GM18873 (cell line): Measurements from ENCODE around the gene DGAT2.

Experiments
- ATAC-seq: cut with Tn5 transposase; IDR thresholded peaks from one replicate; pipeline ENCODE4 v1.9.1; 2021; ENCODE audit warnings: mild to moderate bottlenecking, moderate library complexity, moderate number of reproducible peaks; ENCODE audit not compliant: unreplicated experiment, low FRiP score

DGAT2 gene

DNA sequence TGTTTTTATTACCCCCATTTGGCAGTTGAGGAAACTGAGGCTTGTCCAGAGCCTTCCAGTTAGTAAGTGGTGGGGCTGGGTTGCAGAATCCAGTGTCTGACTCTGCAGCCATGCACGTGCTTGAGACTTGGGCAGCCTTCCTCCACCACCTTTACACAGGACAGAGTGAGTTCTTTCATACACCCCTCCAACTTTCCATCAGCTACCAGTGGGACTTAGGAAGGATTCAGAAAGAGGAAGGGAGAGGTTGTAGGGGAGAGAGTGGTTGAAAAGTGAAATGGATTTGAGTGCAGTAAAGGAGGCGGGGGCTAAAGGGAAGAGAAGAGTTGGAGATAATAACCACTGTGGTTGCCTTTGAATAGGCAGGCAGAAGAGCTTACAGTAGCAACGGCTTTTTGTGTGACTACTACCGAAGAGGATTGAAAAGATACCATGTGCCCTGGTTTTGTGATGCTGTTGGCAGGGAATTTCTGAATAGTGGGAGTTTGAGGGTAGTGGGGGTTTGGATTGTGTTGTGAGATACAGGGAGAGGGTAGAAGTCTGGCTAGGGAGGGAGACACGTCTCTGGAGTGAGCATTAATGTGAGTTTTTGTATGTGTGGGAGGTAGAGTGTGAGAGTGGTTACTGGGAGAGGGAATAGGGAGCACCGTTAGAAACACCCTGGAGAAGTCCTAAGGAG lies 48.1 kb downstream of the DGAT2 start:
- ATAC-seq = no peak

DNA sequence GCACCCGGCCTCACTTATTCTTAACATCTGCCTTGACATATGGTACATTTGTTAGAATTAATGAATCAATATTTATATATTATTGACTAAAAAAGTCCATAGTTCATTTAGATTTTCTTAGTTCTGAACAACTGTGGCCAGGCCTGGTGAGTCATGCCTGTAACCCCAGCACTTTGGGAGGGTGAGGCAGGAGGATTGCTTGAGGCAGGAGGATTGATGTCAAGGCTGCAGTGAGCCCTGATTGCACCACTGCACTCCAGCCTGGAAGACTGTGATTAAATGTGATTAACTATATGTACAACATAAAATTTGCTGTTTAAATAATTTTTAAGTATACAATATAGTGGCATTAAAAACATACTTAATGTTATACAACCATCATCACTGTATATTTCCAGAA lies 52.1 kb downstream of the DGAT2 start:
- no peak for ATAC-seq

DNA sequence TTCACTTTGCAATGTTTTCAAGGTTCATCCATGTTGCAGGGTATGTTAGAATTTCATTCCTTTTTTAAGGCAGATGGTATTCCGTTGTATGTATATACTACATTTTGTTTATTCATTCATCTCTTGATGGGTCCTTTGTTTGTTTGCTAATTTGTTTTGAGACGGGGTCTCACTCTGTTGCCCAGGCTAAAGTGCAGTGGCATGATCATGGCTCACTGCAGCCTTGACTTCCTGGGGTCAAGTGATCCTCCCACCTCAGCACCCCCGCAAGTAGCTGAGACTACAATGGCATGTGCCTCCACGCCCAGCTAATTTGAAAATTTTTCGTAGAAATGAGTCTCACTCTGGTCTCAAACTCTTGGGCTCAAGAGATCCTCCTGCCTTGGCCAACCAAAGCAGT lies 52.6 kb downstream of the DGAT2 start:
- ATAC-seq = no peak

DNA sequence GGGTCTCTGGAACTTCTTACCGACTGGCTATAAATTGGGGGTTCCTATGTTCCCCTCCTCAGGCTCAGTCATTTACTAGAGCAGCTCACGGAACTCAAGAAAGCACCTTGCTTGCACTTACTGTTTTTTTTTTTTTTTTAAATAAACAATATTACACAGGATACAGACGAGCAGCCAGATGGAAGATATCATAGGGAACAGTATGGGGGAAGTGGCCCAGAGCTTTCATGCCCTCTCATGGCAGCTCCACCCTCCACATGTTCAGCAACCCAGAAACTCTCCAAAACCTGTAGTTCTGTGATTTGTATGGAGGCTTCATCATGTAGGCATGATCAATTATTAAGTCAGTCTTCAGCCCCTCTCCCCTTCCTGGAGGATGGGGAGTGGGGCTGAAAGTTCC lies 54.0 kb downstream of the DGAT2 start:
- no peak for ATAC-seq

DNA sequence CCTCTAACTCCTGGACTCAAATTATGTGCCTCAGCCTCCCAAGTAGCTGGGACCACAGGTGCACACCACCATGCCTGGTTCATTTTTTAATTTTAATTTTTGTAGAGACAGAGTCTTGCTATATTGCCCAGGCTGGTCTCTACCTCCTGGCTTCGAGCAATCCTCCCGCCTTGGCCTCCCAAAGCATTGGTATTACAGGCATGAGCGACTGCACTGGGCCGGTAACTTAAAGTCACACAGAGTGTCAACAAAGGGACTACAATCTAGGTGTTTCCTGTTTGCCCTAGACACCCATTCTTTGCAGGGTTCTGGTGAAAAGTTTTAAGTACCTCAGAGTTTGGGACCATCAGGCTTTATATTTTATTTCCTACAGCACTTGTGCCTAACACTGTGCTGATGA lies 54.8 kb downstream of the DGAT2 start:
- no peak for ATAC-seq

DNA sequence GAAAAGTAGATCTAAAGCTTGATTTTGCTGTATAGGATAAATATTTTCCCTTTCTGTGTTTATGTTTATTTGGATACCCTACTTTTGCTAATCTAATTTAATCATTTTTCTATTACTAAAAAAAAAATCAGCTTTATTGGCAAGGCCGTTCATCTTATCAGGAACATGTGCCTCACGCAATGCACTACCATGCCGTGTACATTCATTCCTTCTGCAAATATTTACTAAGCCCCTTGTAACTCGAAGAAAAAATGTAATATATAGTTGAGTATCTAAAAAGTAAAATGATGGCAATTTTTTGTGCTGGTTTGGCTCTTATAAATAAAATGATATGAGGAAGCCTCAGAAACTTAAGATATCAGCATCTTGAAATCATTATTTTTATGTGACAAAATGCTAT lies 55.4 kb downstream of the DGAT2 start:
- peak; percentile 2 for ATAC-seq

DNA sequence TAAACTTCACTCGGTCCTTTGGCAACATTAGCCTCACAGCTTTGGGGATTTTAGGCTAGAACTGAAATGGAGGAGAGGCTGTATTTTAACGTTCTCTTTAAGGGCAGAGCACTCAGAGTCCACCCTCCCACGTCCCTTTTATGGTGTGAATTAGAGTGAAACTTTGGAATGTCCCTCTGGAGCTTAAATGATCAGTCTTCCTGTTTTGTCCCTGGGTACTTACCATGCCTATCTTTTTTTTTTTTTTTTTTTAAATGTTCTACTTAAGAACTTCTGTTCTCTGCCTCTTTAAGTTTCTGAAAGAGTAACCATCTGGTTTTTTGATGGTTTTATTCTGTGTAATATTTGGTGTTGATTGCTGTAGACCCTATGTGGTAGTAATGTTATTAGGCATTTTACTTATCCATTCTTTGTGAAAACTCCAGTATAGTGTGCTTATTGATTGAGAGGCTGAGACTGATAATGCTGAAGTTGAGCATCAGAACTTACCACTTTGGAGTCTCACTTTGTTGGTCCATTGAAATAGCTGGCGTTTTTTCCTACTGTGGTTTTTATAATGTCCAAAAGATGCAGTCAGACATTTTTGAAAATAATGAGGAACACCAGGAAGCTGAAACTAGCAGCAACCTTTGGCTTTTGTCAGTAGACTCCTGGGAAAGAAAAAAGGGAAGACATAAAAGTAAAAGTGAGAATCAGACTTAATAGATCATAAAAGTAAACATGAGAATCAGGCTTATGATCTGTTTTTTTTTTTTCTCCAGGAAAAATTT lies 58.1 kb downstream of the DGAT2 start:
- no peak for ATAC-seq

DNA sequence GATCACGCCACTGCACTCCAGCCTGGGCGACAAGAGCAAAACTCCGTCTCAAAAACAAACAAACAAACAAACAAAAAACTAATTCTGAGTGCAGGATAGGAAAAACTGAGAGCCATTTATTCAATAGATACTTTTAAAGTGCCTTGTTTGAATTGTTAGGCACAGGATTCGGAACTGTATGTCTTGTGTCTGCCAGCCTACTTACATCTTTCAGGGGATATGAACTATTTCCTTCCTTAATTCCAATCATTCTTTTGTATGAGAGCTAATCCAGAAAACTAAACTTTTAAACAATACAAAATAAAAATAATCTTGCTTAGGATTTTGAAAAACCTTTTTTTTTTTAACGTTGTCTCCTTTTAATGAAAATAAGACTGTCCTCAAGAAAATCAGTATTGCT lies 59.0 kb downstream of the DGAT2 start:
- no peak for ATAC-seq

DNA sequence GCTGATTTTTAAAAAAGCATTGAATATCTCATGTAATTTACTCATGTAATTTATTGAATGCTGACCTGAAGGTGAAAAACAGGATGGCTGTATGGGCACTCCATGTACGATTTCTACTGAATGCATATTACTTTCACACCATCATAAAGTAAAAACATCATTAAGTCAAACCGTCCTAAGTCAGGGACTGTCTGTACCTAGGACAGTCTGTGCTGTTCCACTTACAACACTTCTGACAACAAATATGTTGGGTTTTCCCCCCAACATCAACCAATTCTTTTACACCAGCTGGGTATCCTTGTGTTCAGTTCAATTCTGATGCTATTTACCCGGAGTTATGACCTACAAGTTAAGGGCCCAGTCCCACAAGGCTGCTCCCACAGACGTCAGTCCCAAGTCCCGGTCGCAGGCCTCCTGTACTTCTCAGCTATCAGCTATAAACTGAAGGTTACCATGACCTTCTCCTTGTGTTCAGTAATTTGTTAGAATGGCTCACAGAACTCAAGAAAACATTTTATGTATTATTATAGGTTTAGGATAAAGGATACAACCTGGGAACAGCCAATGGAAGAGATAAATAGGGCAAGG lies 63.4 kb downstream of the DGAT2 start:
- ATAC-seq = no peak

DNA sequence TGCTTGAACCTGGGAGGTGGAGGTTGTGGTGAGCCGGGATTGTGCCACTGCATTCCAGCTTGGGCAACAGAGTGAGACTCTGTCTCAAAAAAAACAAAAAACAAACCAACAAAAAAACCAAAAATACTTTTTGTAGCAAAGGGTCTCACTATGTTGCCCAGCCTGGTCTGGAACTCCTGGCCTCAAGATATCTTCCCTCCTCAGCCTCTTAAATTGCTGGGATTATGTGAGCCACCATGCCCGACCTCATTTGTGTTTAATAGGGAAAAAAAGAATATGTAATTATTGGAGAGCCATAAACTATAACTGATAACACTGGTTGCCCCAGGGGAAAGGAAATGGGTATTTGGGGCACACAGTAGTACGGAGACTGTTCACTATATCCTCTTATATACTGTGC lies 66.2 kb downstream of the DGAT2 start:
- no peak for ATAC-seq

DNA sequence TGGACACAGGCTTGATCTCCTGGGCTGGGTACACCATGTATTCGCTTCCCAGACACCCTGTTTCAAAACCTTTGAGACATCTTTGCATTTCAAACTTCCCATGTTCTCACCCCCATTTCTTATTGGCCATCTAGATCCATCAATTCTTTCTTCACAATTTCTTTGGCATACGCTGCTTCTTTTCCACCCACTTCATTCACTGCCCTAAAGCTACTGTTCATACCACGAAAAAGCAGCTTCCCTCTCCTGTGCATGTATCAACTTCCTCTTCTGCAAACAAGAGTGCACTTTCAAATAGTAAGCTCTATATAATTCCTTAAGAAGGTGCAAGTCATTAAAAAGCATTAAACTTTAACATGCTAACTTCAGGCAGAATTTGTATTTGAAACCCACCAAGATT lies 67.8 kb downstream of the DGAT2 start:
- ATAC-seq = no peak

DNA sequence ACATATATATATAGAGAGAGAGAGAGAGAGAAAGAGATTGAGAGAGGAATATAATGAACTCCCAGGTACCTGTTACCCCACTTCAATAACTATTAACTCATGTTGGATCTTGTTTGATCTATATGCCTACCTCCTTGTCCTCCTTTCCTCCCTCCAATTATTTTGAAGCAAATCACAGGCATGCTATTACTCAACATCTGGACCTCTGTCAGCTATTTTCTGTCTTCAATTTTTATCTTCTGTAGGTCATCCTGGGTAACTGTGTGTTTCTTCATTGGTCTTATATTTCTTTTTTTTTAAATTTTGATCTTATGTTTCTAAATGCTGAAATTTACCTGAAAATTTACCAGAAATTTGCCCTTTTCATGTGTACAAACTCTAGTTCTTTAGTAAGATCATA lies 71.3 kb downstream of the DGAT2 start:
- ATAC-seq = no peak

DNA sequence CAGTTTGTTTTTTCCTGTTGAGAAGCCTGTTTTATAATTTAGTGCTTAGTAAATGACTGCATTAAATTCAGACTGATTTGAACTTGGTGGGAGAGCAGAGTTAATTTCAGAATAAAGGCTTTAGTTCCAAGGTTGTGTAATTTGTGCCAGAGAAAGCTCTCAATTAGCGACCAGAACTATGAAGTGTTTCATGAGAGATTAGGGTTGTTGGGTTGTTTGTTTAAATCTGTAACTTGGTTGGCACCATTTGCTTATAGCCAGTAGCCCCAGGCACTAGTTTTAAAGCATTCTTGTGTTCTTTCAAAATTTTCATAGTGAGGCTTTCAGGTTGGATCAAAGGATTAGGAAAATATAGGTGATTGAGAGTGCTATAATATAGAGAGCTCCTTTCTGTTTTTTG lies 71.9 kb downstream of the DGAT2 start:
- no peak for ATAC-seq

DNA sequence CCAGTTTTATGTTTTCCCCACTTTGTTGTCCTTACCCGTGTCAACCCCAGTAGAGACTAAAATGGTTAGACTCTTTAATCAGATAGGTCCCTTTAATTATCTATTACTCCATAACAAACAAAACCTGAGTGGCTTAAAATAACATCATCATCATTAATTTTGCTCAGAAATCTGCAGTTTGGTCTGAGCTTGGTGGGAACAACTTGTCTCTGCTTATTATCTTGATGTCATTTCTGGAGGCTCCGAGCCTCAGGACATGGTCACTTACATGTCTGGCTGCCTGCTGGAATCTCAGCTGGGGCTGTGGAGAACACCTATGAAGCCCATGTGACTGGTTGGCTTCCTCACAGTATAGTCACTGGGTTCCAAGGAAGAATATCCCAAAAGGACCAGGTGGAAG lies 73.2 kb downstream of the DGAT2 start:
- ATAC-seq = no peak

DNA sequence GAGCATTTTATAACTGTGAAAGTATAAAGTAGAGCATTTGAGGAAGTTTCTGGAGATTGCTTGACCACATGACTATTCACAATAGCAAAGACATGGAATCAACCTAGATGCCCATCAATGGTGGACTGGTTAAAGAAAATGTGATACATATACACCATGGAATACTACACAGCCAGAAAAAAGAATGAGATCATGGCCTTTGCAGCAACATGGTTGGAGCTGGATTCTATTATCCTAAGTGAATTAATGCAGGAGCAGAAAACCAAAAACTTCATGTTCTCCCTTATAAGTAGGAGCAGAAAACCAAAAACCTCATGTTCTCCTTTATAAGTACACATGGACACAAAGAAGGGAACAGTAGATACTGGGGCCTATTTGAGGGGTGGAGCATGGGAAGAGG lies 76.7 kb downstream of the DGAT2 start:
- ATAC-seq = no peak

DNA sequence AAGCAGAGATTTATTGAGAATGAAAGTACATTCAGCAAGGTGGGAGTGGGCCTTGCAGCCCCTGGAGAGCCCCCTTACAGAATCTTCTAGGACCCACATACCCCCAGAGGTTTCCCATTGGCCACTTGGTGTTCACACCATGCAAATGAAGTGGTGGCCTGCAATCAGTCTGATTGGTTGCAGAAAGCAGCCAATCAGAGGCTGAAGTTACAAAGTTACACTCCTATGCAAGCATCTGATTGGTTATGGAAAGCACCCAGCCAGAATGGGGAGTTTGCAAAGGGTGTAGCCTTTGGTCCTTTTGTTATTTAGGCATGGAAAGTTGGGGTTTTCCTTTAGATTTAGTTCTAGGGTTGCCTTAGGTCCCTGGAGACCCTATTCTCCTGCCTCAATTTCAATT lies 81.3 kb downstream of the DGAT2 start:
- no peak for ATAC-seq

DNA sequence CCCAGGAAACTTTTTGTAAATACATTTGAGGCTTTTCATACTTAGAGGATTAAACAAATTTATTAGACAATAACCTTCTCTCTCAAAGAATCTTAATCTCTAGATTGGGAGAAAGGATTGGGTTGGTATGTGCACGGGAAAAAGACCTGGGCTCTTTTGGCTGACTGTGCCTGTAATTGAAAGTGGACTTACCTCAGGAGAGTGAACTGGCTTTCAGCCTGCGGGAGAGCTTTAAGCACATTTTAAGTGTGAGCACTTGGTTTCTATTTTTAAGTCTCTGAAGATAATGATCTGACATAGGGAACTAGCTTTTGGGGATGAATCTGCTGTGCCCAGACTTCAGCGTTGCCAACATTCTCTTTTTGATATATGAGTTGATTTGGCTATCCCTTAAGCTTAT lies 82.2 kb downstream of the DGAT2 start:
- ATAC-seq = no peak
